ENCODE data around the gene RAB9A.
"Not testable (repeated sequence)": the region's sequence is repeated elsewhere in the genome, so short reads cannot be mapped to it uniquely, and the experiment has no call there.

The RAB9A gene

GRCh38 chrX:13702111-13702789 lies 13.3 kb downstream of the RAB9A start:
- no peak for DNase-seq (ENCODE audit: low spot score)

- DNase-seq (ENCODE audit: low spot score): no peak
These were observed 14.2 kb downstream of the RAB9A start for GRCh38 chrX:13703135-13703534.

- no peak for DNase-seq (ENCODE audit: low spot score)
These were observed 14.7 kb downstream of the RAB9A start for GRCh38 chrX:13703589-13703988.

GRCh38 chrX:13711141-13711540 lies 22.2 kb downstream of the RAB9A start:
- DNase-seq (ENCODE audit: low spot score): no peak

GRCh38 chrX:13716455-13716854 lies 27.5 kb downstream of the RAB9A start:
- DNase-seq (ENCODE audit: low spot score): no peak

- no peak for DNase-seq (ENCODE audit: low spot score)
These were observed 28.0 kb downstream of the RAB9A start for GRCh38 chrX:13716905-13717304.

- DNase-seq (ENCODE audit: low spot score): peak; percentile 41
These were observed 29.0 kb downstream of the RAB9A start for GRCh38 chrX:13717700-13718472.

- no peak for DNase-seq (ENCODE audit: low spot score)
These were observed 30.4 kb downstream of the RAB9A start for GRCh38 chrX:13719192-13719856.

- DNase-seq (ENCODE audit: low spot score): no peak
These were observed 32.4 kb downstream of the RAB9A start for GRCh38 chrX:13721371-13721770.

- peak; percentile 29 for DNase-seq (ENCODE audit: low spot score)
These were observed 33.0 kb downstream of the RAB9A start for GRCh38 chrX:13721819-13722519.

- not testable (repeated sequence) for DNase-seq (ENCODE audit: low spot score)
These were observed 36.0 kb downstream of the RAB9A start for GRCh38 chrX:13724878-13725277.

GRCh38 chrX:13726583-13726982 lies 37.7 kb downstream of the RAB9A start:
- DNase-seq (ENCODE audit: low spot score): not testable (repeated sequence)

GRCh38 chrX:13730523-13730922 lies 41.6 kb downstream of the RAB9A start:
- DNase-seq (ENCODE audit: low spot score): not testable (repeated sequence)

- DNase-seq (ENCODE audit: low spot score): no peak
These were observed 43.5 kb downstream of the RAB9A start for GRCh38 chrX:13732246-13733067.

- DNase-seq (ENCODE audit: low spot score): no peak
These were observed 44.6 kb downstream of the RAB9A start for GRCh38 chrX:13733506-13733905.

- DNase-seq (ENCODE audit: low spot score): peak; percentile 95
These were observed 45.6 kb downstream of the RAB9A start, which contains the start of the genes OFD1 and TRAPPC2 for GRCh38 chrX:13734278-13735172. Gene OFD1 (plus strand): TSS chrX:13734748. CDS start chrX:13735072, 324 bp downstream. Gene TRAPPC2 (minus strand): TSS chrX:13734620. CDS start chrX:13719963, 14,657 bp downstream.

- no peak for DNase-seq (ENCODE audit: low spot score)
These were observed 52.8 kb downstream of the RAB9A start for GRCh38 chrX:13741695-13742094.

GRCh38 chrX:13742397-13743176 lies 53.7 kb downstream of the RAB9A start:
- DNase-seq (ENCODE audit: low spot score): no peak

- DNase-seq (ENCODE audit: low spot score): peak; percentile 58
These were observed 58.9 kb downstream of the RAB9A start for GRCh38 chrX:13747836-13748235.
